GM18502 (cell line): ENCODE results near the gene L3MBTL4.
A peak's percentile ranks its signal among the peaks of the same experiment; 100 is the strongest.
"Not testable (repeated sequence)": the region's sequence is repeated elsewhere in the genome, so short reads cannot be mapped to it uniquely, and the experiment has no call there.

Source experiments
- ATAC-seq: cut with Tn5 transposase; IDR thresholded peaks from one replicate; pipeline ENCODE4 v1.9.1; 2021; ENCODE audit warnings: mild to moderate bottlenecking; ENCODE audit not compliant: unreplicated experiment, poor library complexity

L3MBTL4 gene

DNA sequence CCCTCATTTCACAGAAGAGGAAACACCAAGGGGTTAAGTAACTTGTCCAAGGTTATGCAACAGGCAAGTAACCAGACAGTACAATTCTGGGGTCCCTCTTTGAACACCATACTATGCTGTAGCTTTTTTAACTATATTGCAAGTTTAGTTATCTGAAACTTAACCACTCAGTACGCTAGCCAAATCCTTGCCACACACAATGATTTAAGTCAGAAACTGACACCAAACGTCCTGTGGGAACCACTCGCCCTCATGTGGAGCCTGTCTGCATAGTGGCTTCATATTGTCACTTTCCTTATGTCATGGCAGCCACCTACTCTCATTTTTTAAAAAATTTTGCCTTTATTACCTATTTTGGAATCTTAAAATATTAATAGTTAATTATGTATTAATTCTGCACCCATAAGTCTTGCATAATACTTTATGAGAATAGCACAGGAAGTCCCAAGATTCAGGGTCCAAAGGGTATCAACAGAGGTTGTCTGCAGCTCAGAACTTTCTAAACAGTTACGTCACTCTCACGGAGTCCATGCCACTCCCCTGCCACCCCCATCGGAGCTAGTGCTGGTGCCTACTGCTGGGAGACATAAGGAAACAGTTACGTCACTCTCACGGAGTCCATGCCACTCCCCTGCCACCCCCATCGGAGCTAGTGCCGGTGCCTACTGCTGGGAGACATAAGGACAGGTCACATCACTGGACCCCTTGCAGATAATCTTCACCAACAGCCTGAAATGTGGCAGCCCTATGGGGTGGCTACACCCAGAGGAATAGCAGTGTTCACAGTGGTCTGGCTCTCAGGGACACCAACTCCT lies 99.0 kb downstream of the L3MBTL4 start:
- ATAC-seq, result no peak

DNA sequence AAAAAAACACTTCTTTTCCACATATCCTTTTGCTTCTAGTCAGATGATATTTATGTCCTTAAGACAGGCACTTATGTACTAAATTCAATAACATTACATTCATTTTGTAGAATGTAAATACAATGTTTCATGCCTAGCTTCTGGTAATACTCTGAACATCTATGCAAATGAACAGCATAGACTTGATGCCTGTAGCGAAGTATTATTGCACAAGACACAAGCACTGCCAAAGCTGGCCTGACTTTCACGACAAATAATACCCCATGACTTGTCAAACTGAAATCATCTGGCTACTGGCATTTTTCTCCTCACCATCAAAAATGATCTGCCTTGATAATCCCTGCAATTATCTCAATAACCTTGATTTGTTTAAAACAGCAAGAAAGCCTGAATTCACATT lies 101.3 kb downstream of the L3MBTL4 start:
- ATAC-seq, result no peak

DNA sequence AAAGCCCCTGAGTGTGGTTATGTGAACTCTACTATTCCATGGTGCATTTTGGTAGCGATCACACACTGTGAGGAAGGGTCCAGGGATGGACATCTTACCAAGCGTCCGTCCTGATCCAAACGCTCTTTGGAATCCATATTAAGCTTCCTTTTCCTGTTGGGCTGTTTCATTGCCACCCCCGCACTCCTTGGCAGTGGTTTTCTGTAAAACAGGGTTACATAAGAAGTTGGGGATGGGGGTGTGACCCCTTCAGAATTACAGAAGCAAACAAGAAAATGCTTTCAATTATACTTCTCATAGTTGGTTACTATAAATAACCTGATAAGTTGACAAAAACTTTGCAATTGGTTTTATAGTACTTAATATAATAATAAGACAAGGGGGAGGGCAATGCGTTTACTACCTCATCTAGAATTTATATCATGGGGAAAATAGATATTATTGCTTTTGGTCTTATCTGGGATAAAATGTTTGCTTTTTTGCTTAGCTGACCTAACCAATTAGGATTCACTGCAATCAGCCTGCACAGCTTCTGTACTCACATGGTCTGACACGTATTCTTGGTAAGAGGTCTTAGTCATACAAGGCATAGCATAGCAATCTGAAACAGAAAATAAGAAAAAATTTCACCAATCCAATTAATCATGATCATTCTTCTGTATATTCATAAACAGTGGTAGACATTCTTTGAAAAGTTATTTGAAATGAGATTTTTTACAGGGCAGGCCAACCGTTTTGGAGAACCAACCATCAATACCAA lies 103.1 kb downstream of the L3MBTL4 start:
- ATAC-seq, result no peak

- ATAC-seq, result no peak
Observed at GRCh38 chr18:6310714-6311113, 104.0 kb downstream of the L3MBTL4 start.

- no peak for ATAC-seq
Observed at GRCh38 chr18:6297875-6298274, 116.8 kb downstream of the L3MBTL4 start.

DNA sequence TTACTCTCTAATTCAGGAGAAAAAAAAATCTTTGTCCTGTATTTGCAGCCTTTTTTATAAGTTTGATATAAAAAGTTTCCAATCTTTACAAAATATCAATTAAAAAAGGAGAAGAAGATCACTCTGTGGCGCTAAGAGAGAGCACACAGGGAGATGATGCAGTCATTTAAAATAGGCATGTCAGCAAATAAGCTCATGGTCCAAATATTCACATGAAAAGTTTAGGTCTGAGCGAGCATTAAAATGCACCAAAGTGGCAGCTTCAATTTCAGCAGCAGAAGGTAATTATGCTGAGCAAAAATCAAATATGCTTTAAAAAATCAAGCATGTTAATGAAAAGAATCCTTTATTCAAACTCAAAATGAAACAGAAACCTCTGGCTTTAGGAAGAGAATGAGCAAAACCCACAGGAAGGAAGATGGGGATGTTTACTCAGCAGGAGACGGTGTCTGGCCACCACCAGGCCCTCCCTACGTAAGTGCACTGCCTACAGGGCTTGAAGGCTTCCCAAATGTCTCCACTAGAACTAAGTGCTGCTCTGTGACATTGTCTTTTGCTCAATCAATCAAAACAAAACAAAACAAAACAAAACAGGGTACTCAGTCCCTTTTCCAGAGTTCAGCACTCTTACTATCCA lies 120.4 kb downstream of the L3MBTL4 start:
- ATAC-seq, result no peak

DNA sequence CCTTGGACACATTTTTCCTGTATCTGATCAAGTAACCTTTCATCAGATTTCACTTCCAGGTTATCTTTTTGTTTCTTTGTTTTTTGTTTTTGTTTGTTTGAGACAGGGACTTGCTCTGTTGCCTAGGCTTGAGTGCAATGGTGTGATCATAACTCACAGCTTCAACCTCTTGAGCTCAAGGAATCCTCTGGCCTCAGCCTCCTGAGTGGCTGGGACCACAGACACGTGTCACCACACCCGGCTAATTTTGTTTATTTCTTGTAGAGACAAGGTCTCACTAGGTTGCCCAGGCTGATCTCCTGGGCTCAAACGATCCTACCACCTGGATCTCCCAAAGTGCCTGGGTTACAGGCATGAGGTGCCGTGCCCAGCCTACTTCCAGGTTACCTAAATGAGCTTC lies 124.9 kb downstream of the L3MBTL4 start:
- no peak for ATAC-seq

GRCh38 chr18:6286585-6286984 lies 128.1 kb downstream of the L3MBTL4 start:
- no peak for ATAC-seq

- no peak for ATAC-seq
Observed at GRCh38 chr18:6284761-6285160, 129.9 kb downstream of the L3MBTL4 start.

GRCh38 chr18:6284300-6284699 lies 130.4 kb downstream of the L3MBTL4 start:
- no peak for ATAC-seq

- no peak for ATAC-seq
Observed at GRCh38 chr18:6281874-6282273, 132.8 kb downstream of the L3MBTL4 start.

GRCh38 chr18:6280211-6280743 lies 134.4 kb downstream of the L3MBTL4 start:
- no peak for ATAC-seq

DNA sequence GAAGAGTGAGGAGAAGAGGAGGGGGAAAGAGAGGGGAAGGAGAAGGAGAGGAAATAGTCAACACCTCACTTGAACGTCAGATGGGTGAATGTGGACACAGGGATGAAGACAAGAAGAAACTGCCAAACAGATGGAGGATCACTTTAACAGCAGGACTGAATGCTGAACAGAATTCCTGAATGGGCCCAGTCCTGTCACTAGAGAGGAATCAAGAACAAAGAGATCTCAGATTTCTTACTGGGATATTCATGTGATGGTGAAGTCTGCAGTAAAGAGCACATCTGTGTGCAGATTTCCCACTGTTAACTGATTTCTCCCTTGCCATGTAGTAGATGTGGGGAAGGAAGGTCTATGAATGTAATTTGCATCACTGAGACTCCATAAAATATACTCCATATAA lies 135.4 kb downstream of the L3MBTL4 start:
- ATAC-seq, result no peak

DNA sequence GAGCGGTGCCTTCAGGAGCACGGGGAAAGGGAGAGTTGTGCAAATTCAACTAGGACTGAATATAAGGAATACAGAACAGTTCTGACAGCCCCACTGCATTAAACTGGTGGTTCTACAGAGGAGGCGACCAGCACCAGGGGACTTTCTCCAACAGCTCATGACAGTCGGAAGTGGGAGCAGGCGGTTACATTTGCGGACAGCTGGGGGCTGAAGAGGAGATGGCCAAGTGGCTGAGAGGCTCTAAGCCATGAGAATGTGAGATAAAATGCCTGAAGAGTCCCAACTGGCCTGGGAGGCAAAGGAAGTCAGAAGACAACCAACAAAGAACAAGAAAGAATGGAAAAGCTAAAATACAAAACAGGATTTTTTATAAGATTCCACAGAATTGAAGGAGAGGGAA lies 141.3 kb downstream of the L3MBTL4 start:
- no peak for ATAC-seq

DNA sequence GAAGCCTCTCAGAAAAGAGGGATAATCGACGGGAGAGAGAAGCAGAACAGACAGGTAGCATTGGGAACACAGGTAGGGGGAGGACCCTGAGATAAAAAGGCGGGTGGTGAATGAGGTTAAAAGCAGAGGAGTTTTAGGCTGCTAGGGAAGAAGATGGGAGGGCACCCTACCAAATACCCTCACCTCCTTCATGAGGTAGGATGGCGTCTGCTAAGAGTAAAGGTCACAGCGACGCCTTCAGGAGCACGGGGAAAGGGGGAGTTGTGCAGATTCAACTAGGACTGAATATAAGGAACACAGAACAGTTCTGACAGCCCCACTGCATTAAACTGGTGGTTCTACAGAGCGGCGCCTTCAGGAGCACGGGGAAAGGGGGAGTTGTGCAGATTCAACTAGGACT lies 142.6 kb downstream of the L3MBTL4 start:
- not testable (repeated sequence) for ATAC-seq

GRCh38 chr18:6271585-6271984 lies 143.1 kb downstream of the L3MBTL4 start:
- no peak for ATAC-seq

DNA sequence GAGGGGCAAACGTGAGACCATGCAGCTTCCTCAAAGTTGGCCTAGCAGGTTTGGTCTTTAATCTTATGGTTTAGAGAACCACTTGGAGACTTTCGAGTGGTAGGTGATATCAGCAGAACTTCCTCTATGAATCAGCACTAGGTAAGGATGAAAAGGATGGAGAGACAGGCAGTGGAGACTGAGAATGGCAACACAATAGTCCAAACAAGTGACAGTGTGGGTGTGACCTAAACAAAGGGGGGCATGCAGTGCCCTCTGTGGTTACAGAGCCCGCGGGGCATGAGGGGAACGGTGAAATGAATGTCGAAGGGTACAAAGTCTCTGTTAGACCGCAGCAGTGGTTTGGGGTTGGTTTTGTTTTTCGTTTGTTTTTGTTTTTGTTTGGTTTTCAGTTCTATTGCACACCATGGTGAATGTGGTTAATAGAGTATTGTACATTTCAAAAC lies 143.9 kb downstream of the L3MBTL4 start:
- ATAC-seq, result peak; percentile 86

DNA sequence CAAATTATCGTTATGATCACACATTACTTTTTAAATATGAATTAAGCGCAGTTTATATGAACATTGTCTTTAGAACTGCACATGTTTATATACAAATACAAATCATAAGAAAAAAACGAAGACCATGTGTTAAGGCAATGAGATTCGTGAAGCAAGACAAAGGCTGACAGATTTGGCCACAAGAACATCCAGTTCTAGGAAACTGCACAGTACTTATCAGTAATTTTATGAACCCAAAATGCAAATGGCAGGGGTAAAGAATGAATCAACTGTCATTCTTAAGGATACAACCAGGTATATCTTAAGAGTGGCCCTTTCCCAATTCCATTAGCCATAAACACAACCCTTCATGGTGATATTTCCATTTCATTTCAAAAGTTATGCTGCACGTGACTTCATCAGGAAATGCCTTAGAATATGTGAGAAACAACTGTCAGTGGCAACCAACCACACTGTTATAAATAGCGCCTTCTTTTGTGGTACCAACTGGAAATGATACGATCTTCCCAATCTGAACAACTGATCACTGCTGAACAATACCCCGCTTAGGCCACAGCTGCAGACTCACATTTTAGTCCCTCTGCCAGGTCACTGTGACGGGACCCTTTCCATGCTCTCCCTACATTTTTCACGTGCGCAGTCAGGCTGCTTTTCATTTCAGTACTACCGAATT lies 144.9 kb downstream of the L3MBTL4 start:
- ATAC-seq, result no peak

DNA sequence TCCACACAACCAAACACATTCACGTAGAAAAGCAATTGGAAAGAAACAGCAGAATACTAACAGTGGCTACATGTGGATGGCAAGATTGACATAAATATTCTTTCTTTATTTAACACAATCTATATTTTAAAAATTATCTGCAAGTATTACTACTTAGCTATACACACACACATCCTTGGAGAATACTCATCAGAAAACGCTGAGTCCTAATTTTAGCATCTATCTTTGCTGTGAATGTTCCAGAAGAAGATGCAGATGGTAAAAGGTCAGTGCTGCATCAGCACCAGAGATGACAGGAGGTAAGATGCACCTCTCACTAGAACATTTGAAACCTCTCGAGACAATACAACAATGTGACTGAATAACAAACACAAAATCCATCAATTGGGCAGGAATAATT lies 148.5 kb downstream of the L3MBTL4 start:
- ATAC-seq, result no peak

GRCh38 chr18:6261938-6262337 lies 152.8 kb downstream of the L3MBTL4 start:
- no peak for ATAC-seq
